Gastrocnemius medialis (tissue), 4 donors: ENCODE data around the gene ZFHX2. TPM values are rescaled to one million over a fixed set of nuclear protein-coding genes. Genes with fewer than 3 reads are reported as not detected.

ENCODE experiments used
- ATAC-seq, 2 donors: fragments of 150-250 bp; one replicate each; pipeline ENCODE4 v1.9.1; 2016
- DNase-seq, 2 donors: peaks; one replicate each; pipeline ENCODE4 v3.0.0-alpha.2; 2019
- H3K27ac ChIP-seq, 4 donors: fragments of 200-600 bp; sonication (generic); 1 replicate in 1 of 4; 2 replicates in 3 of 4; pipeline ENCODE4 v1.5.1; 2016 to 2018; ENCODE audit warnings: mild to moderate bottlenecking in 2 of 4, moderate library complexity in 1 of 4
- H3K27me3 ChIP-seq, 3 donors: fragments of 200-600 bp; sonication (generic) in 2 of 3; 1 replicate in 1 of 3; 2 replicates in 2 of 3; pipeline versions ENCODE4 v1.5.1 to v1.6.0; 2016 to 2019; ENCODE audit warnings: mild to moderate bottlenecking in 1 of 3, moderate library complexity in 1 of 3
- H3K36me3 ChIP-seq, 2 donors: fragments of 200-600 bp; sonication (generic) in 1 of 2; one replicate each; pipeline ENCODE4 v1.5.1; 2017 to 2018
- H3K4me1 ChIP-seq, 2 donors: fragments of 200-600 bp; sonication (generic) in 1 of 2; one replicate each; pipeline ENCODE4 v1.5.1; 2016 to 2017; ENCODE audit warnings: mild to moderate bottlenecking in 2 of 2
- H3K4me3 ChIP-seq, 4 donors: fragments of 200-600 bp; sonication (generic) in 3 of 4; 1 replicate in 1 of 4; 2 replicates in 3 of 4; pipeline ENCODE4 v1.5.1; 2016 to 2019; ENCODE audit warnings: mild to moderate bottlenecking in 2 of 4
- H3K9me3 ChIP-seq, 3 donors: fragments of 200-600 bp; sonication (generic) in 2 of 3; 1 replicate in 1 of 3; 2 replicates in 2 of 3; pipeline ENCODE4 v1.5.1; 2016 to 2019
- CTCF ChIP-seq, 5 experiments: fragments of 450-650 bp in 3 of 5; fragments of 200-600 bp in 2 of 5; sonication (generic) in 2 of 5; IDR thresholded peaks in 4 of 5; conservative IDR thresholded peaks in 1 of 5; 1 replicate in 4 of 5; 2 replicates in 1 of 5; pipeline ENCODE4 v1.5.1; 2016 to 2019; ENCODE audit warnings: antibody characterized with exemption in 5 of 5, mild to moderate bottlenecking in 3 of 5, moderate library complexity in 3 of 5
- POLR2A ChIP-seq, 2 donors: fragments of 450-650 bp; IDR thresholded peaks; one replicate each; pipeline ENCODE4 v1.6.1; 2017; ENCODE audit warnings: antibody characterized with exemption in 2 of 2, mild to moderate bottlenecking in 2 of 2, moderate library complexity in 2 of 2
- in situ Hi-C, 4 donors: fragments of 200-750 bp; cut with MboI; loops; one replicate each; pipeline versions ENCODE4 v1.15.0 to v1.8.0; 2017; ENCODE audit warnings: low sequenced_read_pairs in 4 of 4
- intact Hi-C: fragments of 100-400 bp; cut with DNase I; formaldehyde crosslinking; loops from one replicate; pipeline ENCODE4 v1.15.1; 2023; ENCODE audit warnings: low total_unique reads
- total RNA-seq, 4 donors: library from RNA; depleted of rRNA; stranded (reverse); fragments of >200 nt; gene quantifications; one replicate each; pipeline versions ENCODE4 v1.1.0 to v1.2.3, GENCODE V29; 2016

ZFHX2 gene
- total RNA-seq, 4 donors from 2014 or later, result 0.23 to 0.44 (median 0.41) TPM; not detected in 1

- Histone ChIP-seq H3K4me3 (no peak overlapping the region), H3K4me1 (no peaks in the 10 kb centered on the region), H3K27ac (no peak overlapping the region), H3K36me3 (peaks cover 0 to 18% of the 10 kb centered on the region in 2 donors), H3K27me3 (no peaks in the 10 kb centered on the region), H3K9me3 (no peaks in the 10 kb centered on the region)
- intact Hi-C loops, result no loop called here
- ATAC-seq (no peak), DNase-seq (no peak)
- in situ Hi-C loops, result loop anchor here in 1 of 4 donors (5.0 kb wide), 1 partner anchor 75 kb away; the partner anchor contains the start of gene THTPA
- TF ChIP-seq POLR2A (IDR thresholded peaks at IDR 0.05) (no peak), CTCF (IDR thresholded peaks at IDR 0.05 in 4 of 5, conservative IDR thresholded peaks at IDR 0.05 in 1 of 5) (no peak)
Measured at GRCh38 chr14:23481979-23482822, 69.4 kb downstream of the ZFHX2 start.

DNA sequence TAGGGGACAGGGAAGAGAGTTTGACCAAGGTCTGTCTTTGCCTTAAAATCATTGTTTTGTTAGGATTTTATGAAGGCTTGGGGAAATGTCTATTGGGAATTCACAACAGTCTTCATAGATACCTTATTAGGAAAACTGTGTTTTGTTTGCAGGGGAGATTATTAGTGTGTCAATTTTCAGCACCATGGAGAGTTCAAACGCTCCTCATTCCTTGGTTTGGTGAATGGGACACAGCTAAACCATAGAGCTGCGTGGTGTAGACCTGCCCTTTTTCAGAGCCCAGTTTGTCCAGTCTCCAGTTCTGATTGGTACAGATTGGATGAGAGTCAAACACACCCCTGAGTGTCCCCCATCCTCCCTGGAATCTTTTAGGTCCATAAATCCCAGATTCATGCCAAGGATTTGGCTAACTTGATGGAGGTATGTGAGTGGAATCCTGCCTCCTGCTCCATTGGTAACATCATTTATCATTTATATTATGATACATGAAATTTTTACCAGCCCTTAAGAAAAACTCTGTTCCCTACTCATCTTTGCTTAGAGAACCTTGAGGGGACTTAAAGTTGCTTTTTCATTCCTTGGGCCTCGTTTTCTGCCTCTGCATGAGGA, 70.1 kb downstream of the ZFHX2 start:
- ATAC-seq (no peak), DNase-seq (no peak)
- in situ Hi-C loops (loop anchor here in 1 of 4 donors (5.0 kb wide), 1 partner anchor 76 kb away; the partner anchor contains the start of gene THTPA), intact Hi-C loops (no loop called here)
- no peak overlapping the region for H3K4me3 ChIP-seq
- no peaks in the 10 kb centered on the region for H3K4me1 ChIP-seq
- no peaks in the 10 kb centered on the region for H3K9me3 ChIP-seq
- no peak for TF ChIP-seq POLR2A (IDR thresholded peaks at IDR 0.05)
- no peak for TF ChIP-seq CTCF (IDR thresholded peaks at IDR 0.05 in 4 of 5, conservative IDR thresholded peaks at IDR 0.05 in 1 of 5)
- H3K27ac ChIP-seq, result no peak overlapping the region
- peaks cover 2 to 26% of the 10 kb centered on the region in 2 donors for H3K36me3 ChIP-seq
- no peaks in the 10 kb centered on the region for H3K27me3 ChIP-seq

DNA sequence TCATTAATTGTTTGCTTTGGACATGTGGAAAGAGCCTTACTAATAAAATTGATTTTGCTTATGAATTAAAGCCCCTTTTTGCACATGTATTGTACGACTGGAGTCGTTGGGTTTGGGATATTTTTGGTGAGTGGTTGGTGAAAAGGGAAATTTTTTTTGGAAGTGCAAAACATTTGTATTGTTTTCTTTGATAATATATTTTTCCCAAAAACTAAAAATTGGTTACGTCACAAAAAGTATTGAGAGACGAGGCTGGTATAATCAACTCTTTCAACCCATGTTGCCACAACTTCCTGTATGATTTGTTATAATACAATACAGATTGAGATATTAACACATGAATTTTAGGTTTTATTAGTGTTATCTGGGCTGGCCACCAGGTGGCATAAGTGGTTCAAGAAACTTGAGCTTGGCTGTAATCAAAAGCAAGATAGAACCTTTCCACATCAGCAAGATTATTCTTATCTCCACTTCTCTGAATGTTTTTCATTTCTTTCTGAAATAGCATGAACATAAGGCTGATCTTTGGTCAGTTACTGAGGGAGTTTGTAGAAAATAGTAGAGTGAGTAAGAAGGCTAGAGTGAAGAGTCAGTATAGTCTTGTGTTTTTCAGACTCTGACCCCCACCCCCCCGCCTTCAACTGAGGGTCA, 73.3 kb downstream of the ZFHX2 start:
- no peaks in the 10 kb centered on the region for H3K27me3 ChIP-seq
- intact Hi-C loops (loop anchor here (1.0 to 10.0 kb wide), 3 partner anchors 84 to 967 kb away; partner anchors contain the start of genes DHRS4 and SDR39U1), in situ Hi-C loops (loop anchor here in 2 of 4 donors (5.0 to 10.0 kb wide), 2 partner anchors 79 to 153 kb away; partner anchors contain the start of genes THTPA (in 2 of the 2) and PABPN1 (in 1 of the 2))
- no peak overlapping the region for H3K4me3 ChIP-seq
- no peak for TF ChIP-seq POLR2A (IDR thresholded peaks at IDR 0.05)
- TF ChIP-seq CTCF (IDR thresholded peaks at IDR 0.05 in 4 of 5, conservative IDR thresholded peaks at IDR 0.05 in 1 of 5), result peak; percentile 62 to 69 (median 67)
- H3K27ac ChIP-seq, result no peak overlapping the region
- DNase-seq (peak; percentile 25 to 26), ATAC-seq (peak; percentile 58 to 60)
- H3K36me3 ChIP-seq, result peaks cover 4 to 58% of the 10 kb centered on the region in 2 donors
- no peaks in the 10 kb centered on the region for H3K4me1 ChIP-seq
- H3K9me3 ChIP-seq, result no peaks in the 10 kb centered on the region

DNA sequence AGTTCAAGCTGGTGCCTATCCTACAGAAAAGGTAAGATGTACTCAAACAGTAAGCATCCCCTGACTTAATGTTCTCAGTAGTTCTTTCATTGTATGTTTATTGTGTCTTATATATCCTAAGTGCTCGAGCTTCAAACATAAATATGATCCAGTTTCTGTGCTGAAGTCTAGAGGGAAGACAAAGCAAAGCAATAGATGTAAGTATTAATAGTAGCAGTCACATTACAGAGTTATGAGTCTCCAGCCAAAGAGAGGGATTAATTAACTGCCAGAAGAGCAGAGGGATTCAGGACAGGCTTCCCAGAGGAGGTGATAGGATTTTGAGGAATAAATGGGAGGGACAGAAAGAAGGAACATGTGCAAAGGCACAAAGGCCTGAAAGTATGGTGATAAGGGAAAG, 80.6 kb downstream of the ZFHX2 start:
- intact Hi-C loops, result loop anchor here (10.0 kb wide), 2 partner anchors 484 to 974 kb away; partner anchors contain the start of genes DHRS4 and SDR39U1

More for the DNA sequence above, 80.6 kb downstream of the ZFHX2 start:
- Histone ChIP-seq H3K27ac (no peak overlapping the region), H3K4me1 (peaks cover 12% of the 10 kb centered on the region in 2 donors), H3K27me3 (no peaks in the 10 kb centered on the region), H3K9me3 (no peaks in the 10 kb centered on the region), H3K36me3 (peaks cover 0 to 50% of the 10 kb centered on the region in 2 donors), H3K4me3 (no peak overlapping the region)
- DNase-seq, result no peak
- in situ Hi-C loops, result loop anchor here in 2 of 4 donors (5.0 to 10.0 kb wide), 2 partner anchors 71 to 146 kb away; partner anchors contain the start of gene PABPN1 (in 1 of the 2)
- no peak for TF ChIP-seq CTCF (IDR thresholded peaks at IDR 0.05 in 4 of 5, conservative IDR thresholded peaks at IDR 0.05 in 1 of 5)
- TF ChIP-seq POLR2A (IDR thresholded peaks at IDR 0.05), result no peak
- ATAC-seq, result no peak
